HL-60/S4 treated with retinoic acid at 250 ng/mL for 4 days and 3 days (cell line): ENCODE measurements around the gene SLC9A3.

Experiments
- in situ Hi-C: fragments of 300-500 bp; cut with MboI; formaldehyde crosslinking; loops from 2 replicates; pipeline ENCODE4 v1.7.0; 2022; ENCODE audit warnings: low sequenced_read_pairs

SLC9A3 gene

DNA sequence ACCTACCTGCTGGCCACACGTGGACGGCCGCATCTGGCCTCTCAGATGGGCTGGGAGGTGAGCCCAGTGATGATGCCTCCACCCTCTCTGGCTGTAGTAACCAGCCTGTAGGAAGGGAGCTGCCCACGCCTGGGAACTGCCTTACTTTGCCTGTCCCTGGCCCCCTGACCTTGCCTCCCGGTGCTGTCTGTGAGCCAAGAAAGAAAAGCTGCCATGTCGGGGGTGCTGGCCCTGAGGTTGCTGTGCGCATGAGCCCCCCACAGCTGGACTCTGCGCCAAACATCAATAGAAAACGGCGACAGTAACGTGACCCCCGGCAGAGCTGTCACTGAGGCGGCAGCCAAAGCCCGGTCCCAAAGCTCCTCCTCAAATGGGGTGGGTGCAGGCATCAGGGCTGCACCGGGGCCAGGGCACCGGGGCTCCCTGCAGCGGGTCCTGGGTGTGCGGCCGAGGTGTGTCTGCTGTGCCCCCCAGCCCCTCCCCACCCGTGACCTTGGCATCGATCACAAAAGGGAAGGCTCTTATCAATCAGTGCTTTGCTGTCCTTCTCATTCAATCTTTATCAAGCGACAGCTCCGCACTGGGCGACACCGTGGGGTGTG is 15.3 kb upstream of the SLC9A3 start:
- in situ Hi-C loops, result no loop called here

DNA sequence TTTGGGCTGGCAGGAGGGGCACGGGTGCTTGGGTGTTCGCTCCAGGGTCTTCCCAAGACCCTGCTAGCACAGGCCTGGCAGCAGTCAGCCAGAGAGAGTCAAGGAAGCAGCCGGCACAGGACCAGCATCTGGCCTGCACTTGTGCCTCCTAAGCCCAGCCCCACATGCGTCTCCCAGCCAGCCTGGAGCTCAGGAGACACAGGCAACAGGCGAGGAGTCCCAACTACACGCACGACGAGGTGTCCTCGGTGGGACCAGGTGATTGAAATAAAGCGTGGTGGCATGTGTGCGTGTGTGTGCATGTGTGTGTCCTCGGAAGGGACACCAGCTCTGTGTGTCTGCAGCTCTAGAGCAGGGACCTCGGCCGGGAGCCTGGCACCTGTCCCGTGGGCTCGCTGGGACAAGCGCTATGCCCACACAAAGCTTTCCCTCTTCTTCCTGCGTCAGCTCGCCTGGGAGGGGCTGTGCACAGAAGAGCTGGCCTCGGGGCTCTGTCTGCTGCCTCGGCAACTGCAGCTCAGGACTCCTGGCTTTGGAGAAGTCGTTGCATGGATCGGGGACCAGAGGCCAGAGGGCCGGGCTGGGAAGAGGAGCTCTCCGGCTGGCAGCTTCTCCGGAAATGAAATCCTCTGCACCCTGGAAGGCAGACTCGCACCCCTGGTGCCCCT is 14.7 kb upstream of the SLC9A3 start:
- in situ Hi-C loops, result no loop called here

DNA sequence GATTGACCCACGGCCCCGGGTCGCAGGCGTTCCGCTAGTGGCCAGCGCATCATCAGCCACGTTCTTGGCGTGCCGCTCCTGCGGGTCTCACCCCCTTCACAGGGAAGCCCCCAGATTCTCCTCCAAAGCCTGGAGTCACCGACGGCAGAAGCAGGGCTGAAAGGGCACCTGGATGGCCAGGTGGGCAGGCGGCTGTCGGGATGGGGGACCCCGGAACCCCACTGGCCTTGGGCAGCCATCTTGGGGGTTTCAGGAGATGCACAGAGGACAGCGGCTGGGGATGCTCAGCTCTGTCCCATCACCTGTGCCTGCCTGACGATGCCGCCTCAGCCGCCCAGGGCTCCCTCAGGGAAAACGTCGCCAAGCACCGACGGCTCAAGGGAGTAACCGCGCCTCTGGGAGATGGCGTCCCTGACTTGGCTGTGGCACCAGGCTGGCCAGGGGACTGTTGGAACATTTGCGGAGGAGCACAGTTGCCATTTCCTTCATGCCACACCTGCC is 14.1 kb upstream of the SLC9A3 start:
- in situ Hi-C loops, result no loop called here

DNA sequence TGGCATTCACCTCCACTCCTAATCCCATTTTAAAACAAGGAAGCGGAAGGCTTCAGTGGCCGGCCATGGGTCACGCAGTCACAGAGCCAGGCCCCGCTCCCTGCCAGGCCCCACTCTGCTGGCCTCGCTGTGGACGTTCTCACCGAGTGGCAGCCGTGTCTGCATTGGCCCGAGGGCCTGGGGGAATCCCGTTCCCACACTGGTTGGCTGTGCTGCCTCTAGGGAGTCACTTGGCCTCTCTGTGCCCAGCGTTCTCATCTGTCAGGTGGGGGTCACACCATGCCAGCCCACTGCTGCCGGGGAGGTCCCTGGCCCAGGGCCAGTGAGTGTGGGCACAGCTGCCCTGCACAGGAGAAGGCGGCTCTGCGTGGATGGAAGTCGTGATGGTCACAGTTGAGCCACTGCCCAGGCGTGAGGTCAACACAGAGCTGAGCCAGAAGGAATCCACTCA is 13.4 kb upstream of the SLC9A3 start:
- in situ Hi-C loops, result no loop called here

DNA sequence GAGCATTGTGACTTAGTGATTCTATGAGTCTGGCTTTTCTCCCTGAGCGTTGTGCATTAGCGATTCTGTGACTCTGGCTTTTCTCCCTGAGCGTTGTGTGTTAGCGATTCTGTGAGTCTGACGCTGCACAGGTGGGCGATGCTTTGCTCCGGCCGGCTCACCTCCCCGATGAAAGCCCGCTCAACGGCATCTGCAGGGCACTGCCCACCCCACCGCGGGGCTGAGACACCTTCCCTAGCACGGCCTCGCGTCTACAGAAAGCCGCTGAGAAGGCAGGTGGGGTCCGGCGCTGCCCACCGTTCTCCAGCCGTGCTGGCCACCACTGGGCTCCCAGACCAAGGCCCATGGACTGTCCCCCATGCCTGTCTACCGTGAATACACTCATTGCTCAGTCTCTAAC is 12.8 kb upstream of the SLC9A3 start:
- in situ Hi-C loops, result no loop called here

DNA sequence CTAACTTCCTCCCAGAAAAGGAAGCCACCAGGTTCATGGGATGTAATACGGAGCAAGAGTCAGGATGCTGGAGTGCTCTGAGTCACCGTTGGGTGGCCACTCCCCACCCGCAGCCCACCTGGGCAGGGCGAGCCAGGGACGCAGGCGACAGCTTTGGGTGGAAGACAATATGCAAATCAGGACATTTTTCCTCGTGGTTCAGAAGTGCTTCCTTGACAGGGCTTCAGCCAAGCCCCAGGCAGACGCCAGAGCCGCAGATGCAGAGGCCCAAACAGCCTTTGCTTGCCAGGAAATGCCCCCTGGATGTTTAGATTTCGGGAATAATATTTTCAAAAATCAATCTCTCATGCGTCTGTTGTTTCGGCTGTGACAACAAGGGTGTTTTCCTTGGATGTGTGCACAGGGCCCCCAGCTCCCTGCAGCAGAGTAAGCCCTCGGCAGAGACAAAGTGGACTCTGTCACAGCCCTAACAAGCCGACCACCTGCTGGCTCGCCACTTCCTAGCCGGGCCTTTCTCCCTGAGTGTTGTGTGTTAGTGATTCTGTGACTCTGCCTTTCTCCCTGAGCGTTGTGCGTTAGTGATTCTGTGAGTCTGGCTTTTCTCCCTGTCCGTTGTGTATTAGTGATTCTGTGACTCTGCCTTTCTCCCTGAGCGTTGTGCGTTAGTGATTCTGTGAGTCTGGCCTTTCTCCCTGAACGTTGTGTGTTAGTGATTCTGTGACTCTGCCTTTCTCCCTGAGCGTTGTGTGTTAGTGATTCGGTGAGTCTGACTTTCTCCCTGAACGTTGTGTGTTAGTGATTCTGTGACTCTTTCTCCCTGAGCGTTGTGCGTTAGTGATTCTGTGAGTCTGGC is 11.8 kb upstream of the SLC9A3 start:
- in situ Hi-C loops, result no loop called here

DNA sequence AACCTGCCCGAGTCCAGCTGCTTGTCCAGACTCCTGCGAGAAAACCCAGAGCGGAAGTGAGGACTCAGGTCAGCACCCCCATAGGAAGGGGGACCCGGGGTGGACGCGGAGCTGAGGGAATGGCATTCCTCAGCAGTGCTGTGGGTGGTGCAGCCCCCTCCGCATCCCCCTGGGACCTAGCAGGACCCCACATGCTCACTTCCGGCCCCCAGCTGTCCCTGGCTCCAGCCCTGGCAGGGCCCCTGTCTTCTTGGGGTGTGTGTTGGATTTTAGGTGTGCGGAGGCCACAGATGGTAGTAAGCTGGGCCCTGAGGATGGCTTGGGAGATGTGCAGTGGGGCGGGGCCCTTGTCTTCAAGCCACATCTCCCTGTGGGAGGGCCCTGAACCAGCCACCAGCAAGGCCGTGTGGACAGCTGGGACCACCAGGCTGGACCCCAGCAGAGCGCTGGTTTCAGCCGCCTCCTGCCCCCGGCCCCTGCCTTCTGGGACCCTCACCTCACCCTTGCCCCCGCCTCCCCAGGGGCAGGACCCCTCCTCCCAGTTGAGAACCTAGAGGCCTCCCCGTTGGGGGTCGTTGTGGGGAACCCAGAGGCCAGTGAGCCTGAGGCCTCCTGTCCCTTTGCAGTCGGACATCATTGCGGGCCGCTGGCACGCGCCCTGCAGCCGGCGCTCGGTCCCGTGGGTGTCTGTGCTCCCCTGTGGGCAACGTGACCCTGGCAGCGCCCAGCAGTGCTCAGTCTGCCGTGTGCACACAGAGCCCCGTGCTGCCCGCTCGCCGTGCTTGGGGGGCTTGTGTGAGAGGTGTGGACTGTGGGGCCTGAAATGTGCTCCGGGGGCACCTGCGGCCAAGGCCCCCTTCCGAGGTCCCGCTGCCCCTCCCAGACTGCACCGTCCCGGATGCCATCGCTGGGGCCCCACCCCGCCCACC is 10.8 kb upstream of the SLC9A3 start:
- in situ Hi-C loops, result no loop called here

DNA sequence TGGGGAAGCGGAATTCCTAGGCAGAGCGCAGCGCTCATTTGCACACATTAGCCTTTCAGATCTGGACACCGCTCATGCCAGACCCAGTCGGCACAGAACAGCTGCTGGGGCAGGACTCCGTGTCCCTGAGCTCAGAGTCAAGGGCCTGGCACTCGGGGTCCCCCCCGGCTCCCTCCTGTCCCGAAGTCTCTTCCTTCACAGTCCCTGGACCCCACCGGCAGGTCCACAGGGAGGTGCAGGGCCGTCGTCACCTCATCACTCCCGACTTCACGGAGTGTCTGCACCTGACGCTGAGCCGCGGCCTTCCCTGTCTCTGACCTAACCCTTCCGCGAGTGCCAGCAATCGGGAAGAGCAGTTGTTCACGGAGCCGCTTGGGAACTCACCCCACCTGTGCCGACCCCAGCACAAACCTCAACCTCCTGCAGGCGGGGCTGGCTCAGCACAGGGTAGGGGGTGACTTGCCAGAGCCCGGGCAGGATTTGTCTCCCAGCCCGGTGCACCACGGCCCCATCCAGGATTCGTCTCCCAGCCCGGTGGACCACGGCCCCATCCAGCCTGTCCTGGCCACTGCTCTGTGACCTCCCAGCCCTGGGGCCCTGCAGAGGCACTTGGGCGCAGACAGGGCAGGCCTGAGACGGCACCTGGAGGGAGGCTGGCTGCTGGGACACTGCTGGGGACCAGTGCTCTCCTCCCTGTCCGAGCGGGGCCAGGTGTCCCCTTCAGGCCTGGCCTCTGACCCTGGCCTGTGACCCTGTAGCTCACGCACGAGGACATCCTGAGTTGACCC is 9.9 kb upstream of the SLC9A3 start:
- in situ Hi-C loops, result no loop called here

DNA sequence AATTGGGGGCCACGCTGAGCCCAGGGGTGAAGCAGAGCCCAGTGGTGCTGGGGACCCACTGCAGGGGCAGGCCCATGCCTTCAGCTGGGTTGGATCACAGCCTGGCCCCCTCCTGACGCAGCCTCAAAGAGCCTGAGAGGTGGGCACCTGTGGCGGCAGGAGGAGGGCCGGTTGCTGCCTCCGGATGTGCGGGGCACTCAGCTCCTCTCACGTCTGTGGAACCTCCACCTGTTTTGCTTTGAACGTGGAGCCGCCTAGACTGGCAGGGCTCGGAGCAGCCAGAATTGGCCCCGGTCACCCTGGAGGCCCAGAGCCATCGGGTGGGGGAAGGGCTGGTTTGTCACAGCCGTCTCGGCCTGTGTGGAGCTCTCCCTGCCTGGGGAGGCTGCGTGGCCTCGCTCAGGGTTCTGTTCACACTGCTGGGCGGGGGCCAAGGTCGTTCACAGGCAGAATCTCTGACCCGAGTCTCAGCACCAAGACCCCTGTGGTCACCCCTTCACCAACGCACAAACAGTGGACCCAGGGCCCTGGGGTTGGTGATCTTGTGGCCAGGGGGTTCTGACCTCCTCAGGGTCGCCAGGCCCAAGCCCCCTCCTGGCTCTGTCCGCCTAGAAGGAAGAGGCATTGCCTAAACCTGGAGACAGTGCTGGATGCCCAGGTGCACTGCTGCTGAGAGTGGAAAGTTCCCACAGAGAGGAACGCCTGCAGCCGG is 9.2 kb upstream of the SLC9A3 start:
- in situ Hi-C loops, result no loop called here

DNA sequence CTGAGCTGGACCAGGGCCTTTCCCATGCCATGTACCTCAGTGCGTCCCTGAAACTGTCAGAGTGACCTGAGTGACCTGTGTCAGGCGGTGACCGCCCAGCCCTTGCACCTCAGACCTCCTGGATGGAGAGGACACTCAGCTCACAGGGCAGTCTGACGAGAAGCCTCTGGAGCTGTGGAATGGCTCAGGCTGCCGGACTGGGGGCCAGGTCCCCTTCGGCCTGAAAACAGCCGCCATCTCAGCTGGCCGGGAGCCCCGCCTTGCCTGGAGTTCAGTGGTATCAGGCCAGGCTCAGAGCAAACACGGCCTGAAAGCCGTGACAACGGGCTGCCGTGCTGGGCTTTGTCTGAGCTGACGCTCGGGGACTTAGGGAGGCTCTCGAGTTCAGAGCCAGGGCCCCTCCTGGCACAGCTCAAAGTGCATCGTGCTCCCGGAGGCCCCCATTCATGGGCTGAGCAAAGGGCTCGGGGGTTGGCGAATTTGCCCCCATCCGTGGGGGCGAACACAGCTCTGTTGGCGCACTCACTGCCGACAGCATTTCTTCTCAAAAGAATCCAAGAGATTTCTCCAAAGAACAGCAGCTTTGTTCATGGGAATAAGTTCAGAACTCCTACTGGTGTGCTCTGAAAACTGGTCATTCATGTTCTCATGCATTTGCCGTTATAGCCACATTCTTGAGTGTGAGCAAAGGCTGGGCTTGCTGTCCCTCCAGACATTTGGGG is 8.4 kb upstream of the SLC9A3 start:
- in situ Hi-C loops, result no loop called here

DNA sequence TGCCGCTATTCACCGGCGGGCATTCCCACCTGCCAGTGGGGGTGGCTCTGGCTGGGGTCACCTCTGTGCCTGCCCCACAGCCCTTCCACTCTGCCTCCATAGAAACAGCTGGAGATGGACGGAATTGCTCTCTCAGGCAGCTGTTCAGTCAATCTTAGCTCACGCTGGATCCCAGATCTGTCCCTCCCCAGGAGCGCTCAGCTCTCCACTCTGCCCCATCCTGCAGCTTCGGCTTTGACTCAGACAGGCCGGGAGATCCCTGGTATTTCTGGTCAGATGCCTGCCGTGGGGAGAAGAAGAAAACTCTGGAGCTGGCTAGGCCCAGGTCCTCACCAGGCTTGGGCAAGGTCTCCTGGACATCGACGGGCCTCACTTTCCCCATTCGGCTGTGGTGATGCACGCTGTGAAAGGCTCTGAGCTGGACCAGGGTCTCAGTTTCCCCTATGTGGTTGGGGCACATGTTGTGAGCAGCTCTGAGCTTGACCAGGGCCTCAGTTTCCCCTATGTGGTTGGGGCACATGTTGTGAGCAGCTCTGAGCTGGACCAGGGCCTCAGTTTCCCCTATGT is 7.6 kb upstream of the SLC9A3 start:
- in situ Hi-C loops, result no loop called here

DNA sequence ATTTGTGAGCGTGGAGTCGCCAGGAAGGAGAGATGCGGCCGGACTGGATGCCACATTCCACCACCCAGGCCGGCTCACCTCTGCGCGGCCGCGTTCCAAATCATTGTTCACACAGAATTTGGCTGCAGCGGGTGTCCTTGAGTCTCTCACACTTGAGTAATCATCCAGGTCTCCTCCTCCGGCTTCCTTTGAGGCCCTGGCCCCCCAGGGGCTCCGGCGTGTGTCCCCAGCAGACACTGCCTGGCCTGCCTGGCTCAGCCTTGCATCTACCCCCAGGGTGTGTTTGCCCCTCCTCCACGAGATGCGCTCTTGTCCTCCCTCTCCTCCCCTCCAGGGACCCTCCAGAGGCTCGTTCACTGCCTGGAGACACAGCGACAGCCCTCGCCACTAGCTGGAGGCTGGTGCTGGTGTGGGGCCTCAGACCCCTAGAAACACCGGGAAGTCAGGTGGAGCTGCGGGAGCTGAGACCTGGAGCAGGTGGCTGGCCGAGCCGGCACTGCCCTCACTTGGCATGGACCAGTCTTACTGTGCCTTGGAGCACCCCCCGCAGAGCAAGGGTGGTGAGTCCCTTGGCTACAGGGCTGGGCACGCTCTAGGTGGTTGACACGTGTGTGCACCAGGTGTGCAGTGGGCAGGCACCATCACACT is 7.0 kb upstream of the SLC9A3 start:
- in situ Hi-C loops, result no loop called here

DNA sequence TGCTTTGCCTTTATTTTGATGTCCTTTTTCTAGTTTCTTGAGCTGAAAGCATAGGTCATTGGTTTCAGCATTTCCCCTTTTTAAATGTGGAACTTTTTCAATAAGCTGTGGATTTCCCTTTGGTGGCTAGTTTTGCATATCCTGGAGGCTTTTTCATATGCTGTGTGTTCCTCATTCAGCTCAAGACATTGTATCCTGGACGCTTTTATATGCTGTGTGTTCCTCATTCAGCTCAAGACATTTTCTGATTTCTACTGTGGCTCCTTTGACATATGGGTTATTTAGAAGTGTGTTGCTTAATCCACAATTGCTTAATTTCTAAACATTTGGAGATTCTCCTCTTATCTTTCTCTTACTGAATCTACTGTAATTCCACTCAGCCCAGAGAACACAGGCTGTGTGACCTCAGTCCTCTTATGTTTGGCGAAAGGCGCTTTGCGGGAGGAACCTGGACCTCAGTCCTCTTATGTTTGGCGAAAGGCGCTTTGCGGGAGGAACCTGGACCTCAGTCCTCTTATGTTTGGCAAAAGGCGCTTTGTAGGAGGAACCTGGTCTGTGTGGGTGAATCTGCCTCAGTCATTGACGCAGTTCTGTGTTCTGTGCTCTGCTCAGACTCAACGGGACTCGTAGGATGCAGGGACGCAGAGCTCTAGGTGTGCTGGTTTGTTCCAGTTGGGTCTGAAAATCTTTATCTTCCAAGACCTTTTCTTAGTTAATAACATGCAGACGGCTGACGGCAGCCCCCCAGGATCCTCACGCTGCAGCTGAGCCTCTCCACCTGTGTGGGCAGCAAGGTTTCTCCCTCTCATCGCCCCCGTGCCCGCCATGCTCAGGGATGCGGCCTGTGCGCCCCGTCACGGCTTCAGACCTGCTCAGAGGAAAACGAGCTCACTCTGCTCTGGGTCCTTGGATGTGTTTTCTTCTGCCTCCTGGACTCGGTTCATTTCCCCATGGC is 6.0 kb upstream of the SLC9A3 start:
- in situ Hi-C loops, result no loop called here

DNA sequence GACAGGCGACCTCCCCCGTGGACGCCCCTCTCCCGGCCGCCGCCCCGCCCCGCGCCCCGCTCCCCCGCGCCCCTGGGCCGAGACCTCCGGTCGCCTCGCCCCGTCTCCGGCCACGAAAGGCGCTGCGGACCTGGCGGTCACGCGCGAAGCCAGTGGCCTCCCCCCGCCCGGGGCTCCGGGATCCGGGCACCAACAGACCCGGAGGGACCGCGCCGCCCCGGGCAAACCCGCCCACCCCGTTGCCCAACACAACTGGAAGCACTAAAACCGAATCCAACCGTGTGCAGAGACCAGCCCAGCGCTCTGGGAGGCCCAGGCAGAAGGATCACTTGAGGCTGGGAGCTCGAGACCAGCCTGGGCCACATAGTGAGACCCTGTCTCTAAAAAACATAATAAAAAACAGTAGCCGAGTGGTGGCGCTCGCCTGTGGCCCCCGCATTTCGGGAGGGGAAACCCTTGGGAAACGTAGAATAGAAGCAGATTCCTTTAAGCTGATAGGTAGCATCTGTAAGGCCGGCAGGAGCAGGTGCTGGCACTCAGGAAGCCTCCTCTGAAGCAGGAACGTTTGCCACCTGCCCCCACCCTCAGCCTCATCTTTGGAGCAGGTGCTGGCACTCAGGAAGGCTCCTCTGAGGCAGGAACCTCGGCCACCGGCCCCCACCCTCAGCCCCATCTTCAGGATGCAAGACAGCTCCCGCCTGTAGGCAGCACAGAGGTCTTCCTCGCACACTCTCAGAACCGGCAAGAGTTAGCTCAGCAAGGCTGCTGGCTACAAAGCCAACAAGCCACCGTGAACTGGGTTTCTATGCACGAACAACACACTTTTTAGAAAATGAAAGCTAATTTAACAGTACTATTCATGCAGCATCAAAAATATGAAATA is 4.6 kb upstream of the SLC9A3 start:
- in situ Hi-C loops, result no loop called here
